Neuron (in vitro differentiated cells): ENCODE data around the gene BAG5.
A peak's percentile ranks its signal among the peaks of the same experiment; 100 is the strongest.

ENCODE experiments used
- H2AFZ ChIP-seq: one replicate; pipeline ENCODE4 v1.6.1; 2013; ENCODE audit warnings: low read depth, mild to moderate bottlenecking, inconsistent platforms, low read length, moderate library complexity
- H3K27me3 ChIP-seq: one replicate; pipeline ENCODE4 v1.6.1; 2013; ENCODE audit warnings: low read length; ENCODE audit not compliant: insufficient read depth
- H3K36me3 ChIP-seq: one replicate; pipeline ENCODE4 v1.6.1; 2013; ENCODE audit warnings: low read length; ENCODE audit not compliant: insufficient read depth
- H3K4me1 ChIP-seq: one replicate; pipeline ENCODE4 v1.6.1; 2013; ENCODE audit warnings: low read length; ENCODE audit not compliant: insufficient read depth
- H3K4me3 ChIP-seq: 2 replicates; pipeline ENCODE4 v1.5.1; 2013; ENCODE audit warnings: mild to moderate bottlenecking, low read length, moderate library complexity
- H3K9me3 ChIP-seq: one replicate; pipeline ENCODE4 v1.6.1; 2013; ENCODE audit warnings: low read length

BAG5 gene

GRCh38 chr14:103581206-103581605 lies 18.7 kb upstream of the BAG5 start:
- Histone ChIP-seq H3K27me3 (no peaks in the 10 kb centered on the region), H3K36me3 (peaks cover 43% of the 10 kb centered on the region), H3K9me3 (peaks cover 3% of the 10 kb centered on the region), H3K4me1 (peaks cover 11% of the 10 kb centered on the region), H2AFZ (no peak overlapping the region), H3K4me3 (no peak overlapping the region)

- H3K36me3 ChIP-seq: peaks cover 59% of the 10 kb centered on the region
- H3K4me1 ChIP-seq: peaks cover 13% of the 10 kb centered on the region
- no peaks in the 10 kb centered on the region for H3K27me3 ChIP-seq
- peaks cover 3% of the 10 kb centered on the region for H3K9me3 ChIP-seq
- no peak overlapping the region for H3K4me3 ChIP-seq
- no peak overlapping the region for H2AFZ ChIP-seq
Observed at GRCh38 chr14:103578401-103579075, 16.1 kb upstream of the BAG5 start.

GRCh38 chr14:103576371-103577024 lies 14.0 kb upstream of the BAG5 start:
- H3K9me3 ChIP-seq: no peaks in the 10 kb centered on the region
- H3K4me3 ChIP-seq: no peak overlapping the region
- peaks cover 13% of the 10 kb centered on the region for H3K4me1 ChIP-seq
- no peaks in the 10 kb centered on the region for H3K27me3 ChIP-seq
- H3K36me3 ChIP-seq: peaks cover 53% of the 10 kb centered on the region
- H2AFZ ChIP-seq: no peak overlapping the region

- H3K36me3 ChIP-seq: peaks cover 46% of the 10 kb centered on the region
Observed at GRCh38 chr14:103574707-103575285, 12.3 kb upstream of the BAG5 start.

GRCh38 chr14:103574104-103574503 lies 11.6 kb upstream of the BAG5 start:
- no peaks in the 10 kb centered on the region for H3K27me3 ChIP-seq
- H3K36me3 ChIP-seq: peaks cover 43% of the 10 kb centered on the region
- no peaks in the 10 kb centered on the region for H3K9me3 ChIP-seq
- no peak overlapping the region for H2AFZ ChIP-seq
- H3K4me1 ChIP-seq: peaks cover 18% of the 10 kb centered on the region
- no peak overlapping the region for H3K4me3 ChIP-seq

More at GRCh38 chr14:103574707-103575285, 12.3 kb upstream of the BAG5 start:
- H3K9me3 ChIP-seq: no peaks in the 10 kb centered on the region
- peaks cover 13% of the 10 kb centered on the region for H3K4me1 ChIP-seq
- H2AFZ ChIP-seq: no peak overlapping the region
- no peaks in the 10 kb centered on the region for H3K27me3 ChIP-seq
- H3K4me3 ChIP-seq: no peak overlapping the region

GRCh38 chr14:103569408-103569807 lies 7.0 kb upstream of the BAG5 start:
- no peaks in the 10 kb centered on the region for H3K9me3 ChIP-seq
- H3K27me3 ChIP-seq: no peaks in the 10 kb centered on the region
- H3K4me1 ChIP-seq: peaks cover 18% of the 10 kb centered on the region
- H3K36me3 ChIP-seq: peaks cover 18% of the 10 kb centered on the region
- no peak overlapping the region for H2AFZ ChIP-seq
- H3K4me3 ChIP-seq: no peak overlapping the region

GRCh38 chr14:103568952-103569351 lies 6.5 kb upstream of the BAG5 start:
- peaks cover 18% of the 10 kb centered on the region for H3K4me1 ChIP-seq
- H3K9me3 ChIP-seq: no peaks in the 10 kb centered on the region
- H3K4me3 ChIP-seq: no peak overlapping the region
- no peak overlapping the region for H2AFZ ChIP-seq
- no peaks in the 10 kb centered on the region for H3K27me3 ChIP-seq
- peaks cover 14% of the 10 kb centered on the region for H3K36me3 ChIP-seq

GRCh38 chr14:103563844-103564505 lies 1.5 kb upstream of the BAG5 start:
- Histone ChIP-seq H3K36me3 (peaks cover 18% of the 10 kb centered on the region), H3K4me3 (peak overlapping the region; percentile 83), H3K9me3 (no peaks in the 10 kb centered on the region), H3K4me1 (peaks cover 26% of the 10 kb centered on the region), H3K27me3 (no peaks in the 10 kb centered on the region), H2AFZ (no peak overlapping the region)

GRCh38 chr14:103563226-103563620 lies 766 bp upstream of the BAG5 start:
- Histone ChIP-seq H3K4me3 (peak overlapping the region; percentile 83), H3K27me3 (no peaks in the 10 kb centered on the region), H2AFZ (peak overlapping the region; percentile 56), H3K9me3 (no peaks in the 10 kb centered on the region), H3K4me1 (peaks cover 26% of the 10 kb centered on the region), H3K36me3 (peaks cover 24% of the 10 kb centered on the region)

GRCh38 chr14:103562179-103562428 lies 353 bp downstream of the BAG5 start:
- H2AFZ ChIP-seq: peak overlapping the region; percentile 56
- no peaks in the 10 kb centered on the region for H3K27me3 ChIP-seq
- peaks cover 31% of the 10 kb centered on the region for H3K36me3 ChIP-seq
- H3K9me3 ChIP-seq: no peaks in the 10 kb centered on the region
- peaks cover 25% of the 10 kb centered on the region for H3K4me1 ChIP-seq
- H3K4me3 ChIP-seq: peak overlapping the region; percentile 83

- Histone ChIP-seq H3K4me3 (peak overlapping the region; percentile 83), H2AFZ (peak overlapping the region; percentile 56), H3K36me3 (peaks cover 33% of the 10 kb centered on the region), H3K9me3 (no peaks in the 10 kb centered on the region), H3K27me3 (no peaks in the 10 kb centered on the region), H3K4me1 (peaks cover 27% of the 10 kb centered on the region)
Observed at GRCh38 chr14:103561381-103562178, 877 bp downstream of the BAG5 start.

GRCh38 chr14:103560691-103561090 lies 1.8 kb downstream of the BAG5 start:
- H3K36me3 ChIP-seq: peaks cover 33% of the 10 kb centered on the region
- no peaks in the 10 kb centered on the region for H3K9me3 ChIP-seq
- peaks cover 27% of the 10 kb centered on the region for H3K4me1 ChIP-seq
- peak overlapping the region; percentile 83 for H3K4me3 ChIP-seq
- no peak overlapping the region for H2AFZ ChIP-seq
- no peaks in the 10 kb centered on the region for H3K27me3 ChIP-seq

GRCh38 chr14:103559766-103560165 lies 2.7 kb downstream of the BAG5 start:
- H3K4me1 ChIP-seq: peaks cover 27% of the 10 kb centered on the region
- no peak overlapping the region for H3K4me3 ChIP-seq
- H3K36me3 ChIP-seq: peaks cover 33% of the 10 kb centered on the region
- H2AFZ ChIP-seq: no peak overlapping the region
- no peaks in the 10 kb centered on the region for H3K27me3 ChIP-seq
- H3K9me3 ChIP-seq: no peaks in the 10 kb centered on the region
